IPS DF 6.9 (cell line): ENCODE results near the gene MREG.

ENCODE experiments used
- DNase-seq: peaks from one replicate; pipeline ENCODE4 v3.0.0-alpha.2; 2013; ENCODE audit warnings: low read depth, low spot score
- H3K27ac ChIP-seq: one replicate; pipeline ENCODE4 v1.5.1; 2013; ENCODE audit warnings: low read length, control low read depth
- H3K27me3 ChIP-seq: 2 replicates; pipeline ENCODE4 v1.6.1; 2013; ENCODE audit warnings: mild to moderate bottlenecking, low read length; ENCODE audit not compliant: control insufficient read depth, insufficient read depth
- H3K36me3 ChIP-seq: 2 replicates; pipeline ENCODE4 v1.6.1; 2013; ENCODE audit warnings: low read length; ENCODE audit not compliant: control insufficient read depth, insufficient read depth
- H3K4me1 ChIP-seq: 2 replicates; pipeline ENCODE4 v1.6.1; 2013; ENCODE audit warnings: low read length; ENCODE audit not compliant: control insufficient read depth, insufficient read depth
- H3K4me3 ChIP-seq: 2 replicates; pipeline ENCODE4 v1.5.1; 2013; ENCODE audit warnings: mild to moderate bottlenecking, low read length
- H3K9me3 ChIP-seq: 2 replicates; pipeline ENCODE4 v1.6.1; 2013; ENCODE audit warnings: low read length, inconsistent platforms; ENCODE audit not compliant: control insufficient read depth, insufficient read depth
- WGBS: extraction: QIAGEN DNeasy Blood & Tissue Kit; methylation state at CpG from one replicate; pipeline ENCODE4 v1.1.7; 2013; ENCODE audit warnings: mixed read lengths, missing lambda C conversion rate; ENCODE audit not compliant: insufficient read length, insufficient coverage; 5-methylcytosine and 5-hydroxymethylcytosine counted together

The MREG gene

DNA sequence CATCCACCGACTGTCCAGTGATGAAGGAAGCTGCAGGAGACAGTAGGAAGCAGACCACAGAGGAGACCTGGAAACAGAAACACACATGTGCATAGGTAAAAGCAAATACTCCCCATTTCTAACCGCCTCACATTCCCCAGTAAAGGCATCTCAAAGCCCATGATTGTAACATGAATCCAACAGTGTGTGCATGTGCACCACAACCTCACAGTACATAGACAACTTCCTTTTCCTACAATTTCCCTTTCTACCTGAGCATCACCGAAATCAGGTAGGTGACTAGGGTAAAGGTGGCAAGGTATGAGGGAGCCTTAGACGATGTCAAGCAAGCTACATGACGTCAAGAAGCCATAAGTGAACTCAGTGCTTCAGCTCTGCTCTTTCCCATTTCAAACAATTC is 30.6 kb upstream of the MREG start:
- H3K4me1 ChIP-seq: no peaks in the 10 kb centered on the region
- no peak for DNase-seq
- no peak overlapping the region for H3K4me3 ChIP-seq
- no peaks in the 10 kb centered on the region for H3K27me3 ChIP-seq
- H3K9me3 ChIP-seq: no peaks in the 10 kb centered on the region
- no CpG with 5 or more reads among the region's 5 CpGs for WGBS
- H3K27ac ChIP-seq: no peak overlapping the region
- no peaks in the 10 kb centered on the region for H3K36me3 ChIP-seq

DNA sequence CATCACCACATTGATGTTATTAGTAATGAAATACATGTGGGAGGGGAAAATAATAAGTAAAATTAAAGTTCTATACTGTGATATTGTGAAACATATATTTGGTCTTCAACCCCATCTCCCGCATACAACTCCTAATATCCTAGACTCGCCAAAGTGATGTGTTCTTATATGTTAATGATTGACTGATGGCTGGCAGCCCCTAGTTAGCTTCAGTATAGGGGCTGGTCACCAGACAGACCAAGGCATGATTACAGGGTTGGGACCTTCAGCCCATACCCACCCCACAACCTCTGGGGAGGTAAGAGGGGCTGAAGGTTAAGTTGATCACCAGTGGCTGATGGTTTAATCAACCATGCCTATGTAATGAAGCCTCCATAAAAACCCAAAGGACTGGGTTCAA is 28.1 kb upstream of the MREG start:
- Histone ChIP-seq H3K4me1 (no peaks in the 10 kb centered on the region), H3K27me3 (no peaks in the 10 kb centered on the region), H3K36me3 (no peaks in the 10 kb centered on the region), H3K4me3 (no peak overlapping the region), H3K9me3 (no peaks in the 10 kb centered on the region), H3K27ac (no peak overlapping the region)
- no peak for DNase-seq
- no CpG with 5 or more reads among the region's 2 CpGs for WGBS

GRCh38 chr2:216039918-216040317 is 26.6 kb upstream of the MREG start:
- Histone ChIP-seq H3K36me3 (no peaks in the 10 kb centered on the region), H3K9me3 (no peaks in the 10 kb centered on the region), H3K27ac (no peak overlapping the region), H3K4me3 (no peak overlapping the region), H3K4me1 (no peaks in the 10 kb centered on the region), H3K27me3 (no peaks in the 10 kb centered on the region)
- no peak for DNase-seq
- no CpG with 5 or more reads among the region's 3 CpGs for WGBS

- Histone ChIP-seq H3K9me3 (no peaks in the 10 kb centered on the region), H3K27ac (no peak overlapping the region), H3K4me1 (no peaks in the 10 kb centered on the region), H3K27me3 (no peaks in the 10 kb centered on the region), H3K4me3 (no peak overlapping the region), H3K36me3 (no peaks in the 10 kb centered on the region)
- no CpG with 5 or more reads among the region's 1 CpG for WGBS
- peak; percentile 71 for DNase-seq
Observed at GRCh38 chr2:216034065-216034464, 20.7 kb upstream of the MREG start.

DNA sequence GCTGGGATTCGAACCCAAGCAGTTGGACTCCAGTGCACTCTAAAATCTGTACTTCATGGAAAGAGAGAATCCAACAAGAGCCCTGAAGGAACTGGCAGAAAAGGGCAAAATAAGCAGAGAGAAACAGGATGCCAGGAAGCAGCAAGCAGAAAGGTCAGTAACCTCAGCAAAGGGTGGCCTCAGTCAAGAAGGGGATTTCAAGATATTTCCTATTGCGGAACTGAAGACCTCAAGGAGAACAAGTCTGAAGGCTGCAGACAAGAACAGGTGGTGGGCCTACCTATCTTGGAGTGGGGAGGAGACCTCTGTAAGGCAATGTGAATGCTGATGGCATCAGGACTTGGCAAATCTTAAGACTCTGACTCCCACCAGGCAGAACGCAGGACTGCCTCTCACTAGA is 20.1 kb upstream of the MREG start:
- Histone ChIP-seq H3K36me3 (no peaks in the 10 kb centered on the region), H3K27ac (no peak overlapping the region)
- WGBS: no CpG with 5 or more reads among the region's 3 CpGs

DNA sequence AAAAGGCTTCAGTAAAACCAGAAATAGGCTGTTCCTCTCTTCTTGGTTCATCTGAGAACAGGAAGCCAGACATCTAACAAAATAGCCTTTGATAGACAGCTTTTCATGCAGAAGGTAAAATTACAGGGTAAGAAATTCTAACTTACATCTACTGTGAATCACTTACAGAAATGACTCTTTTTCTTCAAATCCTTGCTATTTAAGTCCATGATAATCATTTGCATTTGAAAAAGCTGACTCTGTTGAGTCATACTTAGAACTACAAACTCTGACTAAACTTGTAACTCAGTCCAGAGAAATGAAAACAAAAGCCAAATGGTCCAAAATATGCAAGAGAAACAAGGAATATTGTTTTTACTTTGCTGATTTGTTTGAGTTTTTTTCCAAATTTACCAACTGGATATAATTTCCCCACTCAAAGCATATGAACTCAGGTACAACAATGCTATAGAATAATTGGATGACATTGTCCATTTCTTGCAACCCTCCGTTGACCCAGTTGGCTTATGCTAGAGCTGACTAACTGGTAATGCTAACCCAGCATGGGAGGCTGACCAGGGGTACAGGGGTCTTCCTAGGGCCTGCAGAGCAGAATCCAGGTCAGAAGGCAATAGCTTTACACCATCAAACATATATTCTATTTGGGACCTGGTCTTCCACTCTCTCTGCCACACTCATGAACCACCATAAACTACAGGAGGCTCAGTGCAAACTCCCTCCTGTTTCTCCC is 18.8 kb upstream of the MREG start:
- Histone ChIP-seq H3K36me3 (no peaks in the 10 kb centered on the region), H3K4me1 (no peaks in the 10 kb centered on the region), H3K27me3 (no peaks in the 10 kb centered on the region), H3K4me3 (no peak overlapping the region), H3K27ac (no peak overlapping the region), H3K9me3 (no peaks in the 10 kb centered on the region)
- WGBS: no CpG with 5 or more reads among the region's 1 CpG
- DNase-seq: no peak

More for the DNA sequence above, 20.1 kb upstream of the MREG start:
- H3K9me3 ChIP-seq: no peaks in the 10 kb centered on the region
- no peak overlapping the region for H3K4me3 ChIP-seq
- DNase-seq: no peak
- no peaks in the 10 kb centered on the region for H3K4me1 ChIP-seq
- H3K27me3 ChIP-seq: no peaks in the 10 kb centered on the region

DNA sequence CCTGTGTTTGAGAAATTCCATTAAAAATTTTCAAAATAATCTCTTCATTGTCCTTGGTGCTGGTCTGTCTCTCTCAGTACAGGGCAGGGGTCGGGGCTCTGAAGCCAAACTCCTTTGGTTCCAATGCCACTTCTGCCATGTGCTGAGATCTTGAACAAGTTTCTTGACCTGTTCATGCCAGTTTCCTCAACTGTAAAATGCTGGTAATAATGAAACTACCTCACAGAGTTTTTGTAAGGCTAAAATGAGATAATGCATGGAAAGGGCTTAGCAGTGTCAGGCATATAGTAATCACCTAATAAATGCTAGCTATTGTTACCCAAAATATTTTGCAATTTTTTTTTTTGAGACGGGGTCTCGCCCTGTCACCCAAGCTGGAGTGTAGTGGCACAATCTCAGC is 16.9 kb upstream of the MREG start:
- Histone ChIP-seq H3K27me3 (no peaks in the 10 kb centered on the region), H3K27ac (no peak overlapping the region), H3K4me1 (no peaks in the 10 kb centered on the region), H3K9me3 (no peaks in the 10 kb centered on the region), H3K36me3 (no peaks in the 10 kb centered on the region), H3K4me3 (no peak overlapping the region)
- DNase-seq: no peak
- WGBS: no CpG with 5 or more reads among the region's 3 CpGs

DNA sequence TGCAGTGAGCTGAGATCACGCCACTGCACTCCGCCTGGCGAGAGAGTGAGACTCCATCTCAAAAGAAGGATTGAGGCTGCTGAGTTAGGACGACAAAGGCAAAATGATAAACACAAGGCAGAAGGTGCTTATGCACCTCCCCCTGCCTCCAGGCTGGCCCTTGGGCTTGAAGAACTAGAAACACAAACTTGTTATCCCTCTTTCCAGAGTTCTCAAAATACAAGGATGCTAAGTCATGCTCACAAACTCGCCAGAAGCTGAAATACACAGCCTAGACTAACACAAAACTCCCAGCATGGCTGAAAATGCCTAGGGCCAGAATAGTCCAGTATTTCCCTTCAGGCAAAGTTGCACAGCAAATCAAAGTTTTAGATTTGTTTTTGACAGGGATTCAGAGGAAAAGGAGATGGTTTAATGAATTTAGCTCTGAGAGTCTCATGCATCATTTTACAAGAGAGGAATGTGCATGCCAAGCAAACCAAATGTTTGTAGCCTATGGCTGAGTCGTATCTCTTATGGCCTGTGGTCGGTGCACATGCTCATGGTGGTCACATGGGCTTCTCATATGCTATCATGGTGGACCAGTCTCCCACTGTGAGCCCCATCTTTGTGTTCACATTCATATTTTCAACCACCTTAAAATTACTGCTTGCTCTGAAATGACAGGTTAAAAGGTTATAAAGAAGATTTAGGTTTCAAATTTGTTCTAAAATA is 16.2 kb upstream of the MREG start:
- H3K36me3 ChIP-seq: no peaks in the 10 kb centered on the region
- H3K27me3 ChIP-seq: no peaks in the 10 kb centered on the region
- no CpG with 5 or more reads among the region's 7 CpGs for WGBS
- no peaks in the 10 kb centered on the region for H3K4me1 ChIP-seq
- H3K9me3 ChIP-seq: no peaks in the 10 kb centered on the region
- H3K27ac ChIP-seq: no peak overlapping the region
- no peak overlapping the region for H3K4me3 ChIP-seq
- DNase-seq: no peak

DNA sequence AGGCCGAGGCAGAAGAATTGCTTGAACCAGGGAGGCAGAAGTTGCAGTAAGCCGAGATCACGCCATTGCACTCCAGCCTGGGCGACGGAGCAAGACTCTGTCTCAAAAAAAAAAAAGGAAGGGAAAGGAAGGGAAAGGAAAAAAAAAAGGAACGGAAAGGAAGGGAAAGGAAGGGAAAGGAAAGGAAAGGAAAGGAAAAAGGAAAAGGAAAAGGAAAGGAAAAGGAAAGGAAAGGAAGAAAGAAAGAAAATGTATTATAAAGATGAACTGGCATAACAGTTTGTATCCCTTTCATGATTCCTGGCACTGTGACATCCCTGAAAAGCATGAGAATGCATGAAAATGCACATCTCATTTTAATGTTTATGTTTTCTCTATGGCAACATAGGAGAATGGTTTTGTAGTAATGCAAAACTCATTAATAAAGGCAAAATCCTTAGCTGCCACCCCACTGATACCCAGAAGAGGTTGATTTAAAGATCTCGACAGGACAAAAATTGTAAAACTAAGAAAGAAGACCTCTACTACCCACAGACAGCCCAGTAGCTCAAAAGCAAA is 11.5 kb upstream of the MREG start:
- Histone ChIP-seq H3K4me1 (no peaks in the 10 kb centered on the region), H3K4me3 (no peak overlapping the region), H3K9me3 (no peaks in the 10 kb centered on the region), H3K27me3 (no peaks in the 10 kb centered on the region), H3K27ac (no peak overlapping the region), H3K36me3 (no peaks in the 10 kb centered on the region)
- WGBS: no CpG with 5 or more reads among the region's 7 CpGs
- DNase-seq: no peak

DNA sequence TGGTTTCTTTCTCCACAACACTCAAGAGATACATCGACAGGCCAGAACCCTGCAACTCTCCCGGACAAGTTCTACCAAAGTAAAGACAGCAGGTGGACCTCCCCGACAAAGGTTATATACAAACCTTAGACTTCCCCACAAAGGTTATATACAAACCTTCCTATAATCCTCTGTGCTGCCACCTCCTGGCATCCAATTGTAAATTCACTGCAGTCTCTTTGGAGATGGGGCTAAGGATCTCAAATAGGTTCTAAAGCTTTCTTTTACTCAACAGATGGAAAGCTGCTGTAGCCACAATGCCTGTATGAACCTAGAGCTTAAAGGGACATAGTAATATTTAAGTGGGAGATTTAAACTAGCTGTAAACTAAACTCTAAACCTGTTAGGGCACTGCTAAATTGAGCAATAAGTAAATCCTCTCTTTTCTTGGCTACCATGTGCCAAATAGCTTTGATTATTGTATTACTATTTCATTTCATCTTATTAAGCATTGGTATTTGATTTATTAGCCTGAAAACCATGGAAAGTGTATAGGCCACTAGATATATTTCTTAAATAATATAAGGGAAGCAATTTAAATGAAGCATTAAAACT is 9.8 kb upstream of the MREG start:
- WGBS: no CpG with 5 or more reads among the region's 3 CpGs
- DNase-seq: peak; percentile 55
- Histone ChIP-seq H3K9me3 (no peaks in the 10 kb centered on the region), H3K4me1 (no peaks in the 10 kb centered on the region), H3K27me3 (no peaks in the 10 kb centered on the region), H3K27ac (no peak overlapping the region), H3K4me3 (no peak overlapping the region), H3K36me3 (no peaks in the 10 kb centered on the region)
